Glutamatergic neuron (in vitro differentiated cells): ENCODE measurements around the gene KRTAP13-3. TPM values are rescaled to one million over a fixed set of nuclear protein-coding genes. Genes with fewer than 3 reads are reported as not detected.

Source experiments
- DNase-seq: peaks from one replicate; pipeline ENCODE4 v3.0.0; 2022
- H3K27ac Mint-ChIP-seq: one replicate; pipeline ENCODE4 v1.8.0; 2020; ENCODE audit warnings: mild to moderate bottlenecking, mixed read lengths, inconsistent platforms; ENCODE audit not compliant: unreplicated experiment
- H3K27me3 Mint-ChIP-seq: one replicate; pipeline ENCODE4 v1.8.0; 2020; ENCODE audit warnings: mild to moderate bottlenecking, moderate library complexity, mixed read lengths, inconsistent platforms; ENCODE audit not compliant: unreplicated experiment
- H3K36me3 Mint-ChIP-seq: one replicate; pipeline ENCODE4 v1.8.0; 2020; ENCODE audit warnings: mild to moderate bottlenecking, mixed read lengths, inconsistent platforms; ENCODE audit not compliant: unreplicated experiment
- H3K4me1 Mint-ChIP-seq: one replicate; pipeline ENCODE4 v1.8.0; 2020; ENCODE audit warnings: mild to moderate bottlenecking, low read depth, mixed read lengths, inconsistent platforms; ENCODE audit not compliant: unreplicated experiment
- H3K4me3 Mint-ChIP-seq: one replicate; pipeline ENCODE4 v1.8.0; 2020; ENCODE audit warnings: mild to moderate bottlenecking, mixed read lengths, inconsistent platforms; ENCODE audit not compliant: unreplicated experiment
- H3K9me3 Mint-ChIP-seq: one replicate; pipeline ENCODE4 v1.8.0; 2020; ENCODE audit warnings: mild to moderate bottlenecking, moderate library complexity, mixed read lengths, inconsistent platforms; ENCODE audit not compliant: unreplicated experiment
- long read RNA-seq: library from polyadenylated mRNA; unstranded; transcript quantifications from one replicate; pipeline ENCODE4 v2.0.0, GENCODE V29; 2020; ENCODE audit not compliant: unreplicated experiment
- total RNA-seq: library from RNA; stranded (reverse); fragmentation: NEBNext Ultra II Directional; extraction: Animal tissue kit (Norgen Biotek cat#: 25700); gene quantifications from one replicate; pipeline ENCODE4 v1.2.1, GENCODE V29; 2021; ENCODE audit not compliant: unreplicated experiment
- TF ChIP-seq, protein P1 (sequence below): fragments of 200-600 bp; sonication (generic); IDR thresholded peaks from one replicate; pipeline ENCODE4 v1.5.0; 2021; ENCODE audit not compliant: partially characterized antibody, unreplicated experiment

Gene KRTAP13-3, protein sequence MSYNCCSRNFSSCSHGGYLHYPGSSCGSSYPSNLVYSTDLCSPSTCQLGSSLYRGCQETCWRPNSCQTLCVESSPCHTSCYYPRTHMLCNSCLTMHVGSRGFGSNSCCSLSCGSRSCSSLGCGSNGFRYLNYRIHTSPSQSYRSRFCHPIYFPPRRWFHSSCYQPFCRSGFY
- not detected for total RNA-seq
- long read RNA-seq: 0 reads

DNA sequence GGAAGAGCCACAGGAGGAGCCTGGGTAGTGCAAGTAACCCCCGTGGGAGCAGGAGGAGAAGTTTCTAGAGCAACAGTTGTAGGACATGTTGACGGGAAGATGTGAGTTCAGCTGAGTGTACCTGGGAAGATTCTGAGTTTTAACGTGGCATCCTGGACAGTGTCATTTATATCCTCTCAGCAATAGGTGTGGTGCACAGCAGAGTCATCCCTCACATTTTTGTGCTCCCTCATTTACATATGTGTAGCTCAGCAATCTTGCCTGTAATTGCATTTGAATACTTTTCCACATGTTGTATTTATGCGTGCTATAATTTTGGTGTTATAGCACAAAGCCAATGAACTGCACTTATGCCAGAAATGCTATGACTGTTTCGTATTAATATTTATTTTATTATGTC lies at the start of gene KRTAP13-3:
Gene KRTAP13-3, minus strand, starts transcription at position 101 of the 400 bp plus-strand sequence. Its CDS starts 14 bp downstream, at position 87.
- Mint-ChIP-seq H3K27me3 (no peaks in the 10 kb centered on the region), H3K36me3 (no peaks in the 10 kb centered on the region), H3K4me1 (no peaks in the 10 kb centered on the region), H3K4me3 (no peak within 1 kb of the TSS), H3K27ac (no peak within 1 kb of the TSS), H3K9me3 (no peaks in the 10 kb centered on the region)
- DNase-seq: no peak
- TF ChIP-seq, protein P1, sequence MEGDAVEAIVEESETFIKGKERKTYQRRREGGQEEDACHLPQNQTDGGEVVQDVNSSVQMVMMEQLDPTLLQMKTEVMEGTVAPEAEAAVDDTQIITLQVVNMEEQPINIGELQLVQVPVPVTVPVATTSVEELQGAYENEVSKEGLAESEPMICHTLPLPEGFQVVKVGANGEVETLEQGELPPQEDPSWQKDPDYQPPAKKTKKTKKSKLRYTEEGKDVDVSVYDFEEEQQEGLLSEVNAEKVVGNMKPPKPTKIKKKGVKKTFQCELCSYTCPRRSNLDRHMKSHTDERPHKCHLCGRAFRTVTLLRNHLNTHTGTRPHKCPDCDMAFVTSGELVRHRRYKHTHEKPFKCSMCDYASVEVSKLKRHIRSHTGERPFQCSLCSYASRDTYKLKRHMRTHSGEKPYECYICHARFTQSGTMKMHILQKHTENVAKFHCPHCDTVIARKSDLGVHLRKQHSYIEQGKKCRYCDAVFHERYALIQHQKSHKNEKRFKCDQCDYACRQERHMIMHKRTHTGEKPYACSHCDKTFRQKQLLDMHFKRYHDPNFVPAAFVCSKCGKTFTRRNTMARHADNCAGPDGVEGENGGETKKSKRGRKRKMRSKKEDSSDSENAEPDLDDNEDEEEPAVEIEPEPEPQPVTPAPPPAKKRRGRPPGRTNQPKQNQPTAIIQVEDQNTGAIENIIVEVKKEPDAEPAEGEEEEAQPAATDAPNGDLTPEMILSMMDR: no peak

DNA sequence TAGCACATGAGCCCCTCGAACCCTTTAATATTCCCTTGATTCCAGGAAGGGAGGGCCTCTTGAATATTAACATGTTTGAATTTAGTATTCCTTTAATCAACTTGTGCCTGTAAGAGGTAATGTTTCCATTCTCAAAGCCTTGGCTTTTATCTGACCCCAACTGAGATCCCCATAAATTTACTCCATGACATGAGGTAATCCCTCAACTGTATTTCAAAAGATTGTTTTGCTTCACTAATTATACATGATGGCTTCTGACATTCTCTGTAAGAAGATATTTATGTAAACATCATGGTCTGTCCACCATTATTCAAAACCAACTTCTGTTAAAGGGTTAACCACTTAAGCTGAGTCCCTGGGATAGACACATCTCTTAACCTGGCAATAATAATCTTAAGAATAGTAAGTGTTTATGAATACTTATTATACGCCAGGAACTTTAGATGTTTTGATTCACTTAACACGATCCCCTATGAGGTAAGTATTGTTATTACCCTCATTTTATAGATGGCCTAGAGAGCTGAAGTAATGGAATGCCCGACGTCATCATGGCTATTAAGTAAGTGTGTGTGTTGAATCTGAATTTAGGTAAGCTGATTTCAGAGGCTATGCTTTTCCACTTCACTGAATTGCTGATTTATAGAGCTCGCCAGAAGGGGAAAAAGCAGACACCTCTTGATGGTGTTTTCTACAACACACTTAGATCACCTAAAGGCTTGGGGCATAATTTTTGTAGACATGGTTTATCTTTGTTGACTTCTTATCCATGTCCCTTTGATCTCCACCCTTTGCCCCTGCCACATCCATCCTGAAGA lies 43.4 kb upstream of the KRTAP13-3 start:
- no peak for DNase-seq
- H3K9me3 Mint-ChIP-seq: no peaks in the 10 kb centered on the region
- H3K4me1 Mint-ChIP-seq: no peaks in the 10 kb centered on the region
- H3K27me3 Mint-ChIP-seq: no peaks in the 10 kb centered on the region
- H3K36me3 Mint-ChIP-seq: no peaks in the 10 kb centered on the region
- H3K4me3 Mint-ChIP-seq: no peak overlapping the region
- no peak overlapping the region for H3K27ac Mint-ChIP-seq
- TF ChIP-seq, protein P1: no peak

DNA sequence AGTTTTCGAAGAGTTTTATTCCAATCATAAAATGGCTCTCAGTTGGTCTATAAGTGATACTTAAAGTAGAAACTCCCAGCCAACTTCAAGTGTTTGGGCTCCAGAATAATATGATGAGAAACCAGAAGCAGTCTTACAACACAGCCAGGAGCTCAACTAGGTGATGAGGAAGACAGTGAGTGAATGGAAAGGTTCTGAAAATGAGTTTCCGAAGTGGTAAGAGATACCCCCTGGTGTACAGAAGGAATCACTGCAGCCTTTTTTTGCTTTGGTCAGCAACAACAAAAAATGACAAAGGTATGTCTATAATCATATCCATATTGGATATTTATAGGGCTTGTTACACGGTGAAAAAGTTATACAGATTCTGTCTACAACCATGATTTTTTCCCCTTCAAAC lies 38.0 kb upstream of the KRTAP13-3 start:
- Mint-ChIP-seq H3K4me1 (no peaks in the 10 kb centered on the region), H3K27ac (no peak overlapping the region), H3K36me3 (no peaks in the 10 kb centered on the region), H3K27me3 (no peaks in the 10 kb centered on the region), H3K4me3 (no peak overlapping the region), H3K9me3 (no peaks in the 10 kb centered on the region)
- TF ChIP-seq, protein P1: peak; percentile 74
- no peak for DNase-seq

DNA sequence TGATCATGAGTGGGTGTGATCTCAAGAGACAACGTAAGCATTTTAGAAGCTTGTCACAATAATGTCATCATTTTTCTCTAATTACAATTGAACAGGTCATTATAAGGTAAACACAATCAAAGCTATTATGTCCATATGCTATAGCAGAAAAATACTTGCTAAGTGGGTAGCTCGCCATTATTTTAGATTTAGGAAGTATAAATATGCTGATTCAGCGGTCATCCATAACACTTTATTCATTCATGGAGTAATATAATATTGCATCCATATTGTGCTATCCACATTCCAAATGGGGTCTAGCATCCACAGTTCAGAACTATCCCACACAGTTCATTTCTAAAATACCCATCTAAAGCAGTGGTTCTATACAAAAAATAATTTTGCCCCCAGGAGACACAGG lies 22.8 kb upstream of the KRTAP13-3 start:
- H3K36me3 Mint-ChIP-seq: no peaks in the 10 kb centered on the region
- no peak for DNase-seq
- H3K9me3 Mint-ChIP-seq: no peaks in the 10 kb centered on the region
- no peak overlapping the region for H3K27ac Mint-ChIP-seq
- H3K4me1 Mint-ChIP-seq: peaks cover 2% of the 10 kb centered on the region
- TF ChIP-seq, protein P1: no peak
- H3K4me3 Mint-ChIP-seq: no peak overlapping the region
- H3K27me3 Mint-ChIP-seq: peaks cover 2% of the 10 kb centered on the region

DNA sequence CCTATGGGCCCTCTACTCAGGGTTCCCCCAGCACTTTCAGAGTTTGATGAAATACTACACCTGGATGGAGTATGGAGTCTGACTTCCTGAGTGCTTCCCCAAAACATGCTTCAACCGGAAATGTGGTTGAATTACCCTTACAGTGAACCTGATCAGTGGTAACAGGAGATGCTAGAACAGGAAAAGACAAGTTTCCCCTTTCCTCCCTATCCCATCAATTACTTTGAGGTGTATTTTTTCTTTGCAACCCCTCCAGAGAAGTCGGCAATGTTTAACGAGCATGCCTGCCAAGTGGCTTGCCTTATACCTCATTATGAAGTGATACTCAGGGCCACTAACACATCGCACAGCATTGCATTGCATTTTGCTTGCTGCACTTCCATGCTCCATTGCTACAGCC lies 21.3 kb upstream of the KRTAP13-3 start:
- Mint-ChIP-seq H3K4me1 (peaks cover 2% of the 10 kb centered on the region), H3K4me3 (no peak overlapping the region)

More for the DNA sequence above, 21.3 kb upstream of the KRTAP13-3 start:
- DNase-seq: no peak
- H3K36me3 Mint-ChIP-seq: no peaks in the 10 kb centered on the region
- H3K9me3 Mint-ChIP-seq: no peaks in the 10 kb centered on the region
- TF ChIP-seq, protein P1: no peak
- peaks cover 2% of the 10 kb centered on the region for H3K27me3 Mint-ChIP-seq
- no peak overlapping the region for H3K27ac Mint-ChIP-seq
